H7 (cell line): Measurements from ENCODE around the gene MAGI1. TPM values are rescaled to one million over a fixed set of nuclear protein-coding genes. Genes with fewer than 3 reads are reported as not detected.

Experiments used
- DNase-seq: peaks from one replicate; pipeline ENCODE4 v3.0.0; 2012
- H3K27me3 ChIP-seq: 2 replicates; pipeline ENCODE4 v1.6.0; 2011; ENCODE audit warnings: mild to moderate bottlenecking, low read length; ENCODE audit not compliant: control insufficient read depth, insufficient read depth
- H3K36me3 ChIP-seq: replicated peaks from 2 replicates; pipeline ENCODE4 v1.5.1; 2011; ENCODE audit warnings: low read length; ENCODE audit not compliant: control insufficient read depth, insufficient read depth
- H3K4me3 ChIP-seq: 2 replicates; pipeline ENCODE4 v1.5.1; 2011; ENCODE audit warnings: low read depth, mild to moderate bottlenecking, control low read depth, low read length, moderate library complexity; ENCODE audit not compliant: insufficient read depth
- total RNA-seq: library from RNA; depleted of rRNA; stranded (reverse); fragments of >200 nt; shearing (Covaris generic); gene quantifications from 2 replicates; pipeline ENCODE4 v1.2.3, GENCODE V29; 2014

Gene MAGI1
- total RNA-seq, 1 experiment from 2014 or later = 26.4 TPM

DNA sequence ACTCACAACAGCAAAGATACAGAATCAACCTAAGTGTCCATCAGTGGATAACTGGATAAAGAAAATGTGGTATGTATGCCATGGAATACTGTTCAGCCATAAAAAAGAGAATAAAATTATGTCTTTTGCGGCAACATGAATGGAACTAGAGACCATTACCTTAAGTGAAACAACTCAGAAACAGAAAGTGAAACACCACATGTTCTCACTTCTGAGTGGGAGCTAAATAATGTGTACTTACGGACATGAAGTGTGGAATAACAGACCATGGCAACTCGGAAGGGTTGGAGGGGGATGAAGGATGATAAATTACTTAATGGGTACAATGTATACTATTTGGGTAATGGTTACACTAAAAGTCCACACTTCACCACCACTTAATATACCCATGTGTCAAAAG lies 600.6 kb downstream of the MAGI1 start:
- H3K27me3 ChIP-seq = no peaks in the 10 kb centered on the region
- DNase-seq = no peak
- H3K4me3 ChIP-seq = no peak overlapping the region
- peaks cover 8% of the 10 kb centered on the region for H3K36me3 ChIP-seq

DNA sequence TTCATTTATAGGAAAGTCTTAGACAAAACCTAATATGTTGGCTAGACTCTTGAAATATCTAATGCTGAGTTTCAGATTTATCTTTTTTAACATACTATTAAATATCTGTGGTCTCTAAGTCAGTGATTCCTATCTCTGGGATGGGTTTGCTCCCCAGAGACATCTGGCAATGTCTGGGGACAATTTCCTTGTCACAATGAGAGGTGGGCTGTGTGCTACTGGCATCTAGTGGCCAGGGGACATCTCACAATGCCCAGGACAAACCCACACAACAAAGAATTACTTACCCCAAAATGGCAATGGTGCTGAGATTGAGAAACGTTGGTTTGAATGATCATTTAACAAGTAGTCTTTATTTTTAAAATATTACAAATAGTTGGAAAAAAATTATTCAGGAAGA lies 602.1 kb downstream of the MAGI1 start:
- Histone ChIP-seq H3K27me3 (no peaks in the 10 kb centered on the region), H3K36me3 (peaks cover 8% of the 10 kb centered on the region), H3K4me3 (no peak overlapping the region)
- no peak for DNase-seq

DNA sequence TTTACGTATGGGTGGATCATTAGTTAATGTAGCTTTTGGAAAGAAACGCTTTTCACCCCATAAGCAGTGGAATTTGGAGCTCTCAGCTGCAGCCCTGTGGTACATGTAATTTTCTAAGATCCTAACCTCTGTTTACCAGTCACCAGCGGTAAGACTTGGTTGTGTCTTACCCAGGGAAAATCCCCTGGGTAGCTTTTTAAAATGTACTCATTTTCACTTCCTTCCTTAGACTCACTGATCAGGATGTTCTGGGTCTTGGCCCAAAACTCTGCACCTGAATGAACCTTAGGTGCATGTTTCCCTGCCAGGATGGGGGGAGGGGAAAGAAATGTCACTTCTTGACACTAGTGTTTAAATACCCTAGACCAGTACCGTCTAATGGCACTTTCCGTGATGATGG lies 605.2 kb downstream of the MAGI1 start:
- peaks cover 14% of the 10 kb centered on the region for H3K36me3 ChIP-seq
- no peak overlapping the region for H3K4me3 ChIP-seq
- no peak for DNase-seq
- no peaks in the 10 kb centered on the region for H3K27me3 ChIP-seq

DNA sequence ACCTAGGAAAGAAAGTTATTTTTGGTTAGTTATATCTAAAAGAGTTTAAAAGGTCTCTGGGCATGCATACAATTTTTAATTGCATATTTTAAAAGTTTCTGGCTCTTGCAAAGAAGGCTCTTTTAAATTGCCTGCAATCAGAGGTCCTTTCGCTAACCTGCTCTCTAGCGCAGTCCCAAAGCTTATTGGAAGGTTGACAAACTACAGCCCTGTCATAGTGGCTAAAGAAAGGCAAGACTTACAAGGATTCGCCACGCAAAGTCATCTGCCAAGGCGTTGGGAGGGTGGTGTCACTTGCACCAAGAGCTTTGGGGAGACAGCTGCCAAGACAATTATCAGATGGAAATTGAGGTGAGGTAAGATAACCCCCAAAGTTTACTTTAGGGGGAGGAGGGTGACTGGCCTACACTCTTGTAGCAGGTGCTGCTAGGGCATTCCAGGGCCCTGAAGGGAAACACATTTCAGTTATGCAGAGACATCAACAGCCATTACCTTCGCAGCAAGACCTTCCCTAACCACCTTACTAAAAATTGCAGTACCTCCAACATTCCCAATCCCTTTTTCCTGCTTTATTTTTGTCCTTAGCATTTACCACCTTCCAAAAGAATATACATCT lies 606.2 kb downstream of the MAGI1 start:
- Histone ChIP-seq H3K27me3 (no peaks in the 10 kb centered on the region), H3K36me3 (peaks cover 14% of the 10 kb centered on the region), H3K4me3 (no peak overlapping the region)
- DNase-seq = no peak

DNA sequence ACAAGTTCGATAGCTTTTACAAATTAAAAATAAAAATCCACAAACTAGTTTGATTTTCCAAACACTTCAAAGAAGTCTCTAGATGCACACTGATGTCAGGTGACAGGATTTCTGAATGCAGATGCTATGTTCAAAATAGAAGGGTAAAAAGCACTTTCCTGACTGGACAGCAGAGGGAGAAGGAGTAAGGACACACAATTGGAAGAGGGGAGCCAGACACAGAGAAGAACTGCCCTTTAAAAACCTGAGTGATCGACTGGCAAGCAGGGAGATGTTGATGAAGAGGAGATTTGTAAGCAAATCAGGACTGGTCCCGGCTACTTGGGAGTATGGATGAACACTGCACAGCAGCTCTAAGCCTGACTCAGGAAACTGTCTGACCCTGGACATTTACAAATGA lies 612.8 kb downstream of the MAGI1 start:
- Histone ChIP-seq H3K27me3 (no peaks in the 10 kb centered on the region), H3K36me3 (peaks cover 10% of the 10 kb centered on the region), H3K4me3 (no peak overlapping the region)
- no peak for DNase-seq

DNA sequence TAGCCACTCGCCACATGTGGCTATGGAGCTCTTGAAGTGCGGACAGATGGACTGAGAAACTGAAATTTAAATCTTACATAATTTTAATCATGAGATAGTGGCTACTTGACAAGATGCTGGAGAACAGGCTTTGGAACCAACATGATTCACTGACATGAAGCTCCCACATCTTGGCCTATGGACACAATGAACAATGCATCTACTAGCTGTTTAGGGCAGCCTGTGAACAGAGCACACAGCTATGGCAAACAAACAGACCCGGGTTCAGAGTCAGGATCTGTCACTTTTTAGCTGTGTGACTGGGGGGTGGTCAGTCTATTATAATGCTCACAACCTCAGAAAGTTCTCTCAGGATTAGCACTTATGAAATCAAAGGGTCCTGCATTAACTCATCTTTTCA lies 616.6 kb downstream of the MAGI1 start:
- DNase-seq = no peak
- Histone ChIP-seq H3K27me3 (no peaks in the 10 kb centered on the region), H3K4me3 (no peak overlapping the region)

DNA sequence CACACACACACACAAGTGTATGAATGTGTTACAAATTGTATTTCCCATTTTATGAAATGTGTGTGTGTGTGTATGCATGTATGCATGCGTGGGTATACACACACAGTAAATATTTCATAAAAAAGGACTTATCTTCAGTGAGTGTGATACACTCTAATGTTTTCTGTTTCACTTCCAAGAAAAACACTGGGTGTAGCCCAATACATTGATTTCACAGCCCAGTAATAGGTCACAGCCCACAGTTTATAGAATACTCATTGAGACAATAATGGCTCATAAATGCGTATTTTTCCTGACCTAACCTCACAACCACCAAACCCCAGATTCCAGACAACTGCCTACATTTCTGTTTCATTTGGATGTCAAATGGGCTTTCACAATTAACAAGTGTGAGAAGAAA lies 619.5 kb downstream of the MAGI1 start:
- DNase-seq = no peak
- Histone ChIP-seq H3K4me3 (no peak overlapping the region), H3K27me3 (no peaks in the 10 kb centered on the region), H3K36me3 (no peaks in the 10 kb centered on the region)

More for the DNA sequence above, 616.6 kb downstream of the MAGI1 start:
- no peaks in the 10 kb centered on the region for H3K36me3 ChIP-seq

DNA sequence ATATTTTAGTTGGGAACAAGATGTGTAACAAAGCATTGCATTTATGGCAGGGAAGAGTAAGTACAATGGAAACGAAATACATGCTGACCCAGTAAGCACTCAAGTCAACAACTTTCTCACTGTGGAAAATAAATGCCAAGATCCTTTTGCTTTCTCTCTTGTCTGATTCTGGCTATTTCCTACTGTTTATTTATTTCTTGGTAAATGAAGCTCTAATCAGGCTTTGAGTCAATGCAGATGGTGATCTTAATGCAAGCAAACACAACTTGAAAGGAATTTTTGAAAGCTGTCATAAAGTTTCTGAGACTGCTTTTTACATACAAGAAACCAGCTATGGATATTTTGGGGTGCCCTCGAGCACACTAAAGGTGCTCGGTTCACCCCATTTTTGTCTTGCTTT lies 624.8 kb downstream of the MAGI1 start:
- Histone ChIP-seq H3K36me3 (no peaks in the 10 kb centered on the region), H3K4me3 (no peak overlapping the region), H3K27me3 (no peaks in the 10 kb centered on the region)
- DNase-seq = no peak

DNA sequence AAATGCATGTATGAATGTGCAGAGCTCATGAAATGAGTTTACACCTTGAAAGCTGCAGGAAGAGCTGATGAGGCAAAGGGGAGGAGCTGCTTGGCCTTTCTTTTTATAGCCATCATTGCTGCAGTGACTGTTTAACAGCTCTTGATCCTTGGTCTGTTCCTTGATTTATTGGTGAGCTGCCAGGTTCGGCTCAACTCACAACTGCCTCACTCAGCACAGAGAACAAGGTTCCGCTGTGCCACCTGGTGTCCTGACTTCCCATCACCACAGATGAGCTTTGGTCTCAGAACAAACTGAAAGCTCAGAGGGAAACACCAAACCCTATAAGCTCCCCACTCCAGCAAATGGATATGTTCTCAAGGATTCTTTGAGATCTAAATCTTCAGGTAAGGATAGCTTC lies 626.1 kb downstream of the MAGI1 start:
- DNase-seq = no peak

DNA sequence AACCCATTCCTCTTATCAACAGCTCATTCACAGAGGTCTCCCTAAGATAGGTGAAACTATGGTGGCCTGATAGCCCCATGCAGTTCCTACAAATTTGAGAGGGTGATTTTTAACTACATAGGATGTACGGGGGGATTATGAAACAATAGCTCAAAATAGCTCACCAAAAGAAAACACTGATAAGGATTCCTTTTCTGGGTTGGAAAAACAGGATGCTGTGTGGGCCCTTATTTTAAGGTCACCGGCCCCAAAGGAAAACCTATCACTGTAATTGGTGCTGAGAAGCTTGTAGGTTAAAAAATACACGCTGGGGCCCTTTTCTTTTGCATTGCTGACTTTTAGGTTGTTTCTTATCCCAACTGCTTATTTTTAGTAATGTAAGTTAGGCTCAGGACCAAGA lies 627.4 kb downstream of the MAGI1 start:
- Histone ChIP-seq H3K4me3 (no peak overlapping the region), H3K36me3 (no peaks in the 10 kb centered on the region), H3K27me3 (no peaks in the 10 kb centered on the region)
- DNase-seq = no peak

More for the DNA sequence above, 626.1 kb downstream of the MAGI1 start:
- no peaks in the 10 kb centered on the region for H3K36me3 ChIP-seq
- no peak overlapping the region for H3K4me3 ChIP-seq
- no peaks in the 10 kb centered on the region for H3K27me3 ChIP-seq

DNA sequence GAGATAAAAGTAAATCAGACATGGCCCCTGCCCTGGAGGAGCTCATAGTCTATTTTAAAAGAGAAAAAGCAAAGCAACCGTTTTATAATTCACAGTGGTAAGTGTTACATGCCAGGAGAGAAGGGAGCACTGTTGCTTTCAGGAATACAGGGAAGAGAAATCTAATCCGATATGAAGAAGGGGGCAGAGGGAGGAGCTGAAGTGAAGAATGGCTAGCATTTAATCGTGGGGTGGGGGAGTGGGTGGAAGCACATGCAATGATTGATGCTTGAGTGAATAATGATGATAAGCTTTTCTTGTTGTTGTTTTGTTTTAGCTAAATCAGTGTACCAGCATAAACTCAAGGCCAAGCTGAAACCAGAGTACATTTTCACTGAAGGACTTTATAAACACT lies 629.5 kb downstream of the MAGI1 start:
- no peaks in the 10 kb centered on the region for H3K36me3 ChIP-seq
- no peaks in the 10 kb centered on the region for H3K27me3 ChIP-seq
- no peak for DNase-seq
- H3K4me3 ChIP-seq = no peak overlapping the region

DNA sequence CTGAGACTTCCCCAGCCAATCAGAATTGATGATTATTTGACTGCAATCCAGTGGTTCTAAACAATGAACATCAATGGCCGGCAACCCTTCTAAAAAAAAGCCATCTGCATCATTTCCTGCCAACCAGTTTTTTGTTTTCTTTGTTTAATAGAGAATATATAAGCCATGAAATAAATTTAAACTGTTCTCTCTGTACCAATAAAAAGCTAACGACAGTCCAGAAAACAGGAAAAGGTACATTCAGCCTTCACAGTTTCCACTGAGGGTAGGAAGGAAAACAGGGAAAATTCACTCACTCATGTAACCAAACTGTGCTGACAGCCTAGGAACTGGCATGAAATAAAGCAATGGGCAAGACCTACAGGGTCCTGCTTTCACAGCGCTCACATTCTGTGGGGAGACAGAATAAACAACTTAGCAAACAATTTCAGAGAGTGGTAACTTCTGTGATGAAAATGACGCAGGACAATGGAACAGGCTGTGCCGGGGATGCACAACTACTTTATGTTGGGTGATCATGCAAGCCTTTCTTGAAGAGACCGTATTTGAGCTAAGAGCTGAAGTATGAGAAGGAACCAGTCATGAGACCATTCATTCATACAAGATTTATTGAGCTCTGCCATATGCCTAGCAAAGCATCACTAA lies 630.1 kb downstream of the MAGI1 start:
- no peaks in the 10 kb centered on the region for H3K27me3 ChIP-seq
- no peaks in the 10 kb centered on the region for H3K36me3 ChIP-seq
- H3K4me3 ChIP-seq = no peak overlapping the region
- no peak for DNase-seq

DNA sequence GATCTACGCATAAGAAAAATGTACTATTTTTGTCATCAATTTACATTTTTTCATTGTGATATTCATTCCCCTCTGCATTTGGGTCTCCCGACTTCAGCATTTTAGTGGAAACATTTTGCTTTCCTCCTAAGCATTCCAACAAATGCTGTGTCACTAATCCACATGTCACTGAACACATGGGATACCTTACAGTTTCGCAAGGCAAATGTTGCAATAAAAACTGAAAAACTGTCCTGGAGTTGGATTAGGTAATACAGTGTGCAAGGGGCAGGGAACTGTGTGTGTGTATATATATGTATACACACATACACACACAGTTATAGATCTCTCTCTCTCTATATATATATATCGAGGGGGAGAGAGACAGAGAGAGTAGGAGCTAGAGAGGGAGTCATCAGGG lies 632.2 kb downstream of the MAGI1 start:
- no peak for DNase-seq
- no peak overlapping the region for H3K4me3 ChIP-seq
- H3K36me3 ChIP-seq = no peaks in the 10 kb centered on the region
- H3K27me3 ChIP-seq = no peaks in the 10 kb centered on the region

DNA sequence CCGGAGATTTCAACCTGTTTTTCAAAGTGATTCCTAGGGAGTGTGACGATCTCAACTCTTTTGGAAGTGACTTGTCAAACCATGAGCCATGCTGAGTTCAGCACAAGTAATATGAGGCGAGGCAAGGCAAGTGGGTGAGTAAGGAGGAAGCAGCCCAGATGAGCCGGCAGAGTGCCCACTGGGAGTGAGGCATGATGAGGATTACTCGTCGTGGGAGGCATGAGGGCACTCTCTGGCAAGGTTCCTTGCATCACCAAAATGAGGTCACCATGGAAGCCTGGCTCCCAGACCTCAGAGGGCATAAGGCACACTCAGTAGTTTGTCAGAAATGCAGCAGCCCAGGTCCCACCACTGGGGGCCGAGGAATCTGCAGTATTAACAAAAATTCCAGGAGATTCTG lies 636.1 kb downstream of the MAGI1 start:
- no peak for DNase-seq
- Histone ChIP-seq H3K27me3 (no peaks in the 10 kb centered on the region), H3K4me3 (no peak overlapping the region), H3K36me3 (no peaks in the 10 kb centered on the region)

DNA sequence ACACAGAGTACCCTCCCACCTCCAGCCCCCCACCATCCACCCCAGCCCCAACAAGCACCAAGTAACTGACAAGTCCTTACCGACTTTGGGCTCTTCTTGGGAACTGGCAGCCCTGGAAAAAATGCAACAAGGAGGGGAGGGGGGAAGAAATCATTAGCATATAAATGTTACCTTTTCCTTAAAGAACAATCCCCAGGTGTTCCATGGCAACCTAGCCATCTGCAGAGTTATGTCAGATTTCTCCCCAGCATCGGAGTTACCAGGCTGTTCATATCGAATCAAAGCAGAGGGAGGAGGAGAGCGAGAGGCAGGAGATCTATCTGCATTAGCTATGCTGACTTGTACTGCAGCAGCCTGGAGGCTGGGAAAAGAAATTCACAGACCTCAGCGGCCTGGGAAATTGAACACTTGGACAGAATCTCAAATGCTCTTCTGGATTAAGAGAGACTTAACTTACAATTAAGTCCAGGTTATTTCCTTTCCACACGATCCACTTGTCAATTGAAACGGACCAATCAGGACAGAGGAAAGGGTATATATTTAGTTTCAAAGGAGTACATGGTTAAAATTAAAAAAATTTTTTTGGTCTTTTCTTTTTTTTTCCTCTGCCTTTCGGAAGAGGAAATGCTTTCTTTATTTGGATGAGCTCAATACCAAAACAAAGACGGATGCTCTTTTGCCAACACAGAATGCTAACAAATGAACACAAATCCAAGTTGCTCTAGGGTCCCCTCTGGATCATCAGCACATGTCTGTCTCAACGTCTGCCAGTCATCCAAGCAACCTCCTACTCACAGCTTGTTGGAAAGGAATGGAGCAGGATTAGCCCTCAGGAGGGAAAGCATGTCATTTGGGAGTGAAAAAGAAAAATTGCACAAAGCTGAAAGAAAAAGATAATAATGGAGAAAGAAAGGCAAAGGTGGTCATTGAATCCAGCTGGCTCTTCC lies 637.1 kb downstream of the MAGI1 start:
- no peaks in the 10 kb centered on the region for H3K27me3 ChIP-seq
- H3K36me3 ChIP-seq = no peaks in the 10 kb centered on the region
- no peak overlapping the region for H3K4me3 ChIP-seq
- DNase-seq = peak; percentile 47
